Endodermal cell (in vitro differentiated cells): ENCODE results near the gene RNGTT. TPM values are rescaled to one million over a fixed set of nuclear protein-coding genes. Genes with fewer than 3 reads are reported as not detected.

ENCODE experiments used
- DNase-seq: peaks from one replicate; pipeline ENCODE4 v3.0.0-alpha.2; 2017
- H3K27ac ChIP-seq: 2 replicates; pipeline ENCODE4 v1.5.1; 2013; ENCODE audit warnings: mild to moderate bottlenecking, low read depth, low read length, moderate library complexity
- H3K27me3 ChIP-seq: 2 replicates; pipeline ENCODE4 v1.6.1; 2013; ENCODE audit warnings: mild to moderate bottlenecking, low read length, moderate library complexity; ENCODE audit not compliant: insufficient read depth, control insufficient read depth, poor library complexity, severe bottlenecking
- H3K36me3 ChIP-seq: 2 replicates; pipeline ENCODE4 v1.7.0; 2013; ENCODE audit warnings: mild to moderate bottlenecking, low read length, moderate library complexity; ENCODE audit not compliant: control insufficient read depth, insufficient read depth
- H3K4me1 ChIP-seq: one replicate; pipeline ENCODE4 v1.7.0; 2013; ENCODE audit warnings: low read length; ENCODE audit not compliant: control insufficient read depth, insufficient read depth
- H3K4me3 ChIP-seq: 2 replicates; pipeline ENCODE4 v1.5.1; 2013; ENCODE audit warnings: mild to moderate bottlenecking, low read length, moderate library complexity
- H3K9ac ChIP-seq: 2 replicates; pipeline ENCODE4 v1.6.1; 2013; ENCODE audit warnings: mild to moderate bottlenecking, low read length, moderate library complexity; ENCODE audit not compliant: poor library complexity, severe bottlenecking; ENCODE audit errors: extremely low read depth
- H3K9me3 ChIP-seq: 2 replicates; pipeline ENCODE4 v1.6.1; 2013; ENCODE audit warnings: mild to moderate bottlenecking, low read length, moderate library complexity; ENCODE audit not compliant: control insufficient read depth
- H3K27ac Mint-ChIP-seq: 2 replicates; pipeline ENCODE4 v1.8.0; 2020; ENCODE audit warnings: mixed read lengths
- H3K27me3 Mint-ChIP-seq: 2 replicates; pipeline ENCODE4 v1.8.0; 2021; ENCODE audit warnings: mild to moderate bottlenecking, mixed read lengths; ENCODE audit not compliant: insufficient read depth
- H3K36me3 Mint-ChIP-seq: 2 replicates; pipeline ENCODE4 v1.8.0; 2020; ENCODE audit warnings: low read depth, mixed read lengths
- H3K4me1 Mint-ChIP-seq: 2 replicates; pipeline ENCODE4 v1.8.0; 2020; ENCODE audit warnings: mixed read lengths
- H3K4me3 Mint-ChIP-seq: 2 replicates; pipeline ENCODE4 v1.8.0; 2020; ENCODE audit warnings: mild to moderate bottlenecking, moderate library complexity, mixed read lengths
- H3K9me3 Mint-ChIP-seq: 2 replicates; pipeline ENCODE4 v1.8.0; 2020; ENCODE audit warnings: mild to moderate bottlenecking, mixed read lengths
- WGBS, 2 experiments: methylation state at CpG; one replicate each; pipeline versions ENCODE4 v1.1.5 to v1.1.7; 2013; ENCODE audit warnings: missing lambda C conversion rate in 2 of 2, mixed read lengths in 1 of 2; ENCODE audit not compliant: insufficient coverage in 1 of 2, insufficient read length in 1 of 2; 5-methylcytosine and 5-hydroxymethylcytosine counted together
- total RNA-seq, 2 donors: library from RNA; stranded (reverse); fragmentation: NEBNext Ultra II Directional in 1 of 2; extraction: Animal tissue kit (Norgen Biotek cat#: 25700) in 1 of 2; gene quantifications; 2 replicates in 1 of 2; 3 replicates in 1 of 2; pipeline ENCODE4 v1.2.1, GENCODE V29; 2021
- TF ChIP-seq, protein P1 (sequence below): fragments of 200-600 bp; sonication (generic); conservative IDR thresholded peaks from 2 replicates; pipeline ENCODE4 v1.5.0; 2021; ENCODE audit warnings: antibody characterized with exemption, mild to moderate bottlenecking

Gene RNGTT
- total RNA-seq, 2 donors from 2014 or later = 21.5 to 28.7 TPM

DNA sequence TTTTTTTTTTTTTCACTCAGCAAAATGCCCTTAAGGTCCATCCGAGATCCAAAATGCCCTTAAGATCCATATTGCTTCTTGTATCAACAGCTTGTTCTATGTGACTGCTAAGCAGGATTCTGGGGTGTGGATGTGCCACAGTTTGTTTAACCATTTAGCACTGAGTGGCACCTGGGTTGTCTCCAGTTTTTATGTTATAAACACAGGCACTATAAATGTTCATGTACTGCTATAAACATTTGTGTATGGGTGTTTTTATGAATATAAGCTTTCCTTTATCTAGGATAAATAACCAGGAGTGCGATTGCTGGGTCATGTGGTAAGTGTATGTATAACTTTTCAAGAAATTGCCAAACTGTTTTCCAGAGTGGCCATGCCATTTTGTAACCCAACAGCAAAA is 386.0 kb downstream of the RNGTT start:
- TF ChIP-seq, protein P1, sequence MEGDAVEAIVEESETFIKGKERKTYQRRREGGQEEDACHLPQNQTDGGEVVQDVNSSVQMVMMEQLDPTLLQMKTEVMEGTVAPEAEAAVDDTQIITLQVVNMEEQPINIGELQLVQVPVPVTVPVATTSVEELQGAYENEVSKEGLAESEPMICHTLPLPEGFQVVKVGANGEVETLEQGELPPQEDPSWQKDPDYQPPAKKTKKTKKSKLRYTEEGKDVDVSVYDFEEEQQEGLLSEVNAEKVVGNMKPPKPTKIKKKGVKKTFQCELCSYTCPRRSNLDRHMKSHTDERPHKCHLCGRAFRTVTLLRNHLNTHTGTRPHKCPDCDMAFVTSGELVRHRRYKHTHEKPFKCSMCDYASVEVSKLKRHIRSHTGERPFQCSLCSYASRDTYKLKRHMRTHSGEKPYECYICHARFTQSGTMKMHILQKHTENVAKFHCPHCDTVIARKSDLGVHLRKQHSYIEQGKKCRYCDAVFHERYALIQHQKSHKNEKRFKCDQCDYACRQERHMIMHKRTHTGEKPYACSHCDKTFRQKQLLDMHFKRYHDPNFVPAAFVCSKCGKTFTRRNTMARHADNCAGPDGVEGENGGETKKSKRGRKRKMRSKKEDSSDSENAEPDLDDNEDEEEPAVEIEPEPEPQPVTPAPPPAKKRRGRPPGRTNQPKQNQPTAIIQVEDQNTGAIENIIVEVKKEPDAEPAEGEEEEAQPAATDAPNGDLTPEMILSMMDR = no peak
- Mint-ChIP-seq H3K36me3 (no peaks in the 10 kb centered on the region), H3K27ac (no peak overlapping the region), H3K4me3 (no peak overlapping the region), H3K9me3 (peaks cover 5% of the 10 kb centered on the region), H3K27me3 (no peaks in the 10 kb centered on the region), H3K4me1 (peaks cover 17% of the 10 kb centered on the region)
- no peak overlapping the region for H3K27ac ChIP-seq
- H3K9me3 ChIP-seq = peaks cover 5% of the 10 kb centered on the region
- H3K36me3 ChIP-seq = no peaks in the 10 kb centered on the region
- H3K4me1 ChIP-seq = peaks cover 4% of the 10 kb centered on the region
- DNase-seq = no peak
- no peaks in the 10 kb centered on the region for H3K27me3 ChIP-seq
- H3K4me3 ChIP-seq = no peak overlapping the region
- no peak overlapping the region for H3K9ac ChIP-seq
- WGBS, 2 experiments = 88 to 100% methylated on average over 2 of the region's 2 CpGs

GRCh38 chr6:88575536-88575935 is 387.9 kb downstream of the RNGTT start:
- Histone ChIP-seq H3K4me1 (peaks cover 4% of the 10 kb centered on the region), H3K27me3 (no peaks in the 10 kb centered on the region), H3K27ac (no peak overlapping the region), H3K4me3 (no peak overlapping the region), H3K9ac (no peak overlapping the region), H3K36me3 (no peaks in the 10 kb centered on the region), H3K9me3 (no peaks in the 10 kb centered on the region)
- Mint-ChIP-seq H3K36me3 (no peaks in the 10 kb centered on the region), H3K27ac (no peak overlapping the region), H3K4me1 (peaks cover 17% of the 10 kb centered on the region), H3K9me3 (peaks cover 7% of the 10 kb centered on the region), H3K27me3 (no peaks in the 10 kb centered on the region), H3K4me3 (no peak overlapping the region)
- 94 to 95% methylated on average over 6 of the region's 6 CpGs for WGBS, 2 experiments
- no peak for DNase-seq
- TF ChIP-seq, protein P1 = no peak

GRCh38 chr6:88574651-88575050 is 388.8 kb downstream of the RNGTT start:
- no peak overlapping the region for H3K27ac ChIP-seq
- WGBS, 2 experiments = 86 to 90% methylated on average over 5 of the region's 5 CpGs
- H3K36me3 ChIP-seq = no peaks in the 10 kb centered on the region
- H3K9me3 ChIP-seq = peaks cover 7% of the 10 kb centered on the region
- no peak for DNase-seq
- Mint-ChIP-seq H3K27ac (no peak overlapping the region), H3K27me3 (no peaks in the 10 kb centered on the region), H3K4me1 (peaks cover 17% of the 10 kb centered on the region), H3K36me3 (no peaks in the 10 kb centered on the region), H3K9me3 (peaks cover 13% of the 10 kb centered on the region), H3K4me3 (no peak overlapping the region)
- TF ChIP-seq, protein P1 = no peak
- peaks cover 4% of the 10 kb centered on the region for H3K4me1 ChIP-seq
- no peaks in the 10 kb centered on the region for H3K27me3 ChIP-seq
- no peak overlapping the region for H3K4me3 ChIP-seq
- no peak overlapping the region for H3K9ac ChIP-seq
